Measurements from ENCODE around the gene XIRP2.

DNA sequence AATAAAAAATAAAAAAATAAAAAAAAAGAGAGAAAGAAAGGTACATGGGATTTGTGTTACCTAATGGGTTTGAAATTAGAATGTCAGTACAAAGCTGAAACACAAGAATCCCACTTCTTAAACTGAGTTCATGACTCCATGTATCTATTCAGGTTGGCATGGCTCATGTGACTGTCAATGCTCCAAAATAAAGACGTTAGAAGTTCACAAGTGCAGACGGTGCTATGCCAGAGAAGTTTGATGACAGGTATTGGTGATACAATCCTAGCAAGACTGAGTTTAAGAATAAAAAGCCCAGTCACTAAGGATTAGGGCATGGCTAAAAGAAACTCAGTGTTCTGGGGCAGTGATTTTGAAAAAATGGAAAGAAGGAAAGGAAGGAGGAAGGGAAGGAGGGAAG, 254.3 kb downstream of the XIRP2 start:
- TF ChIP-seq PBX3 (CRISPR knock-in tag; IDR thresholded peaks at IDR 0.05; ENCODE audit: borderline replicate concordance) (no peak), SUZ12 (IDR thresholded peaks at IDR 0.05; ENCODE audit: low read depth, low read length) (no peak), KLF6 (CRISPR knock-in tag; IDR thresholded peaks at IDR 0.05) (no peak), GABPA (IDR thresholded peaks at IDR 0.05; ENCODE audit: low read depth, low read length) (no peak), GABPA (CRISPR knock-in tag; IDR thresholded peaks at IDR 0.05; ENCODE audit: low read depth) (no peak)
- TF ChIP-seq, protein P1, sequence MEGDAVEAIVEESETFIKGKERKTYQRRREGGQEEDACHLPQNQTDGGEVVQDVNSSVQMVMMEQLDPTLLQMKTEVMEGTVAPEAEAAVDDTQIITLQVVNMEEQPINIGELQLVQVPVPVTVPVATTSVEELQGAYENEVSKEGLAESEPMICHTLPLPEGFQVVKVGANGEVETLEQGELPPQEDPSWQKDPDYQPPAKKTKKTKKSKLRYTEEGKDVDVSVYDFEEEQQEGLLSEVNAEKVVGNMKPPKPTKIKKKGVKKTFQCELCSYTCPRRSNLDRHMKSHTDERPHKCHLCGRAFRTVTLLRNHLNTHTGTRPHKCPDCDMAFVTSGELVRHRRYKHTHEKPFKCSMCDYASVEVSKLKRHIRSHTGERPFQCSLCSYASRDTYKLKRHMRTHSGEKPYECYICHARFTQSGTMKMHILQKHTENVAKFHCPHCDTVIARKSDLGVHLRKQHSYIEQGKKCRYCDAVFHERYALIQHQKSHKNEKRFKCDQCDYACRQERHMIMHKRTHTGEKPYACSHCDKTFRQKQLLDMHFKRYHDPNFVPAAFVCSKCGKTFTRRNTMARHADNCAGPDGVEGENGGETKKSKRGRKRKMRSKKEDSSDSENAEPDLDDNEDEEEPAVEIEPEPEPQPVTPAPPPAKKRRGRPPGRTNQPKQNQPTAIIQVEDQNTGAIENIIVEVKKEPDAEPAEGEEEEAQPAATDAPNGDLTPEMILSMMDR (CRISPR knock-in tag; IDR thresholded peaks at IDR 0.05), result no peak
